Sigmoid colon (tissue), 4 donors: ENCODE data around the gene HSH2D.
A peak's percentile ranks its signal among the peaks of the same experiment; 100 is the strongest.

Experiments used
- CTCF ChIP-seq, 4 experiments: fragments of 450-650 bp in 3 of 4; fragments of 200-600 bp in 1 of 4; IDR thresholded peaks; one replicate each; pipeline ENCODE4 v1.5.1; 2016 to 2019; ENCODE audit warnings: antibody characterized with exemption in 4 of 4, mild to moderate bottlenecking in 3 of 4, moderate library complexity in 2 of 4
- POLR2AphosphoS5 ChIP-seq, 4 donors: sonication (generic); formaldehyde crosslinking; IDR thresholded peaks; one replicate each; pipeline ENCODE4 v1.6.1; 2017; ENCODE audit warnings: antibody characterized with exemption in 4 of 4

DNA sequence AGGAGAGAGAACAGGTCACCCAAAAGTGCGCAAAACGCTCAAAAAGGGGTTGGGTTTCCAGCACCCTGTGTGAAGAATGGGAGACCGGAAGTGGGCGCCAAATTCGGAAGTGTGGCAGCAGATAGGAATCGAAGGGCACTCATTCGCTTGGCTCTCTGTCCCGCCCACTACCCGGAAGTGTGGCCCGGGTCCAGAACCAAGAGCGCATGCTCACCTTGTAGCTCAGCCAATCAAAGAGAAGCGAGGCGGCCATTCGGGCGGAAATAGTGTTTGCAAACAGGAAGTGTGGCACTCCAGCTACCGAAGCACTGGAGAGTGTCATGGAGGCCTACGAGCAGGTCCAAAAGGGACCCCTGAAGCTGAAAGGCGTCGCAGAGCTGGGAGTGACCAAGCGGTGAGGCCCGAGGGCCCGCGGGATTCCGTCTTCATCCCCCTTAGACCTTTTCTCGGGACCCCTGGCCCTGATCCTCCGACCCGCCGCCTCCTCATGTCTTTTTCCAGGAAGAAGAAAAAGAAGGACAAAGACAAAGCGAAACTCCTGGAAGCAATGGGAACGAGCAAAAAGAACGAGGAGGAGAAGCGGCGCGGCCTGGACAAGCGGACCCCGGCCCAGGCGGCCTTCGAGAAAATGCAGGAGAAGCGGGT lies 41.8 kb downstream of the HSH2D start, which contains the start of gene FAM32A:
- TF ChIP-seq POLR2AphosphoS5 (IDR thresholded peaks at IDR 0.05) (peak; percentile 83 to 96 (median 94)), CTCF (IDR thresholded peaks at IDR 0.05) (no peak)
